Thyroid gland (tissue), 4 donors: ENCODE data around the gene PRMT3. TPM values are rescaled to one million over a fixed set of nuclear protein-coding genes. Genes with fewer than 3 reads are reported as not detected.

Experiments
- DNase-seq, 2 donors: peaks; one replicate each; pipeline ENCODE4 v3.0.0-alpha.2; 2019
- H3K27ac ChIP-seq, 3 donors: fragments of 200-600 bp; sonication (generic); 1 replicate in 2 of 3; 2 replicates in 1 of 3; pipeline ENCODE4 v1.5.1; 2016 to 2019; ENCODE audit warnings: mild to moderate bottlenecking in 1 of 3, moderate library complexity in 1 of 3
- H3K27me3 ChIP-seq: fragments of 200-600 bp; sonication (generic); one replicate; pipeline ENCODE4 v1.5.1; 2019
- H3K36me3 ChIP-seq, 2 donors: fragments of 200-600 bp; sonication (generic); one replicate each; pipeline ENCODE4 v1.5.1; 2016 to 2019
- H3K4me1 ChIP-seq, 2 donors: fragments of 200-600 bp; sonication (generic); one replicate each; pipeline ENCODE4 v1.5.1; 2017 to 2019
- H3K4me3 ChIP-seq, 3 donors: fragments of 200-600 bp; sonication (generic); replicated peaks in 1 of 3; 1 replicate in 2 of 3; 2 replicates in 1 of 3; pipeline ENCODE4 v1.5.1; 2016; ENCODE audit warnings: mild to moderate bottlenecking in 1 of 3
- H3K9me3 ChIP-seq: fragments of 200-600 bp; sonication (generic); one replicate; pipeline ENCODE4 v1.5.1; 2017
- CTCF ChIP-seq, 6 experiments: fragments of 200-600 bp in 3 of 6; fragments of 450-650 bp in 3 of 6; sonication (generic) in 3 of 6; IDR thresholded peaks; one replicate each; pipeline ENCODE4 v1.5.1; 2016 to 2019; ENCODE audit warnings: antibody characterized with exemption in 6 of 6, mild to moderate bottlenecking in 2 of 6, inconsistent platforms in 1 of 6, moderate library complexity in 1 of 6
- POLR2A ChIP-seq, 2 donors: fragments of 450-650 bp; IDR thresholded peaks; one replicate each; pipeline ENCODE4 v1.6.1; 2017; ENCODE audit warnings: antibody characterized with exemption in 2 of 2, mild to moderate bottlenecking in 2 of 2, moderate library complexity in 1 of 2
- WGBS, 2 donors: methylation state at CpG; one replicate each; pipeline ENCODE4 v1.1.5; 2017; 5-methylcytosine and 5-hydroxymethylcytosine counted together
- intact Hi-C: fragments of 100-400 bp; cut with DNase I; formaldehyde crosslinking; loops from one replicate; pipeline ENCODE4 v1.15.1; 2023
- total RNA-seq, 4 donors: library from RNA; depleted of rRNA; stranded (reverse); fragments of >200 nt; gene quantifications; one replicate each; pipeline ENCODE4 v1.2.3, GENCODE V29; 2016

PRMT3 gene
- total RNA-seq, 4 donors from 2014 or later = 40.3 to 81.1 (median 75.3) TPM

GRCh38 chr11:20558741-20559140, 171.2 kb downstream of the PRMT3 start:
- Histone ChIP-seq H3K36me3 (no peaks in the 10 kb centered on the region), H3K4me3 (no peak overlapping the region), H3K27ac (no peak overlapping the region), H3K4me1 (no peaks in the 10 kb centered on the region), H3K27me3 (no peaks in the 10 kb centered on the region), H3K9me3 (no peaks in the 10 kb centered on the region)
- WGBS, 2 donors = 78 to 79% methylated on average over 4 of the region's 4 CpGs
- no peak for DNase-seq
- intact Hi-C loops = no loop called here
- TF ChIP-seq CTCF (IDR thresholded peaks at IDR 0.05) (no peak), POLR2A (IDR thresholded peaks at IDR 0.05) (no peak)

Other genes starting within 250 kb of the PRMT3 start
- gene DBX1, start 227.2 kb upstream of the PRMT3 start, total RNA-seq = not detected
- 100 to 1,000 TPM in 3 of 4 donors, 10 to 100 TPM in 1; 70.8 to 151 (median 134) TPM for gene HTATIP2, start 24.0 kb upstream of the PRMT3 start, total RNA-seq
- gene SLC6A5, start 211.9 kb downstream of the PRMT3 start, total RNA-seq = not detected